Activated T-cell treated with anti-CD3 and anti-CD28 coated beads for 24 hours (primary cell): ENCODE results near the gene CAPN10.
"Not testable (repeated sequence)": the region's sequence is repeated elsewhere in the genome, so short reads cannot be mapped to it uniquely, and the experiment has no call there.

Experiments
- DNase-seq: peaks from one replicate; pipeline ENCODE4 v3.0.0-alpha.2; 2020; ENCODE audit warnings: low read depth

Gene CAPN10

GRCh38 chr2:240603846-240604245 lies 17.3 kb downstream of the CAPN10 start:
- no peak for DNase-seq

GRCh38 chr2:240604291-240604938 lies 17.9 kb downstream of the CAPN10 start:
- DNase-seq: no peak

GRCh38 chr2:240604939-240605716 lies 18.6 kb downstream of the CAPN10 start:
- DNase-seq: no peak

- no peak for DNase-seq
Observed at GRCh38 chr2:240605867-240606743, 19.6 kb downstream of the CAPN10 start.

- DNase-seq: no peak
Observed at GRCh38 chr2:240611601-240612210, 25.2 kb downstream of the CAPN10 start.

GRCh38 chr2:240613781-240614180 lies 27.2 kb downstream of the CAPN10 start:
- DNase-seq: no peak

- no peak for DNase-seq
Observed at GRCh38 chr2:240614391-240614790, 27.9 kb downstream of the CAPN10 start.

GRCh38 chr2:240615396-240615795 lies 28.9 kb downstream of the CAPN10 start:
- no peak for DNase-seq

GRCh38 chr2:240615820-240616547 lies 29.4 kb downstream of the CAPN10 start:
- no peak for DNase-seq

GRCh38 chr2:240616860-240617666 lies 30.5 kb downstream of the CAPN10 start:
- not testable (repeated sequence) for DNase-seq

GRCh38 chr2:240618776-240619175 lies 32.2 kb downstream of the CAPN10 start:
- no peak for DNase-seq

- DNase-seq: no peak
Observed at GRCh38 chr2:240619506-240620148, 33.1 kb downstream of the CAPN10 start.

GRCh38 chr2:240620149-240620731 lies 33.7 kb downstream of the CAPN10 start:
- no peak for DNase-seq

- DNase-seq: no peak
Observed at GRCh38 chr2:240620859-240621258, 34.3 kb downstream of the CAPN10 start.

GRCh38 chr2:240622060-240622411 lies 35.5 kb downstream of the CAPN10 start:
- no peak for DNase-seq

- no peak for DNase-seq
Observed at GRCh38 chr2:240622531-240623235, 36.1 kb downstream of the CAPN10 start.

GRCh38 chr2:240623531-240624010 lies 37.0 kb downstream of the CAPN10 start:
- no peak for DNase-seq

GRCh38 chr2:240624011-240624949 lies 37.7 kb downstream of the CAPN10 start:
- DNase-seq: no peak
